ENCODE data around the gene MAML3. TPM values are rescaled to one million over a fixed set of nuclear protein-coding genes. Genes with fewer than 3 reads are reported as not detected.

The MAML3 gene
- polyA plus RNA-seq, 3 donors, result 16.4 to 16.8 (median 16.8) TPM

GRCh38 chr4:140082391-140082755 is 71.6 kb downstream of the MAML3 start:
- no peak for DNase-seq (ENCODE audit: low read depth in 3 of 3, low spot score in 2 of 3)

- DNase-seq (ENCODE audit: low read depth in 3 of 3, low spot score in 2 of 3), result no peak
Measured at GRCh38 chr4:140081641-140082390, 72.2 kb downstream of the MAML3 start.

GRCh38 chr4:140080883-140081282 is 73.1 kb downstream of the MAML3 start:
- DNase-seq (ENCODE audit: low read depth in 3 of 3, low spot score in 2 of 3), result no peak

GRCh38 chr4:140078366-140078765 is 75.6 kb downstream of the MAML3 start:
- DNase-seq (ENCODE audit: low read depth in 3 of 3, low spot score in 2 of 3), result no peak

- DNase-seq (ENCODE audit: low read depth in 3 of 3, low spot score in 2 of 3), result no peak
Measured at GRCh38 chr4:140076307-140076706, 77.7 kb downstream of the MAML3 start.

- no peak for DNase-seq (ENCODE audit: low read depth in 3 of 3, low spot score in 2 of 3)
Measured at GRCh38 chr4:140071806-140072205, 82.2 kb downstream of the MAML3 start.

- no peak for DNase-seq (ENCODE audit: low read depth in 3 of 3, low spot score in 2 of 3)
Measured at GRCh38 chr4:140070973-140071372, 83.0 kb downstream of the MAML3 start.

GRCh38 chr4:140070366-140070765 is 83.6 kb downstream of the MAML3 start:
- DNase-seq (ENCODE audit: low read depth in 3 of 3, low spot score in 2 of 3), result no peak

GRCh38 chr4:140069066-140069465 is 84.9 kb downstream of the MAML3 start:
- no peak for DNase-seq (ENCODE audit: low read depth in 3 of 3, low spot score in 2 of 3)

- DNase-seq (ENCODE audit: low read depth in 3 of 3, low spot score in 2 of 3), result no peak
Measured at GRCh38 chr4:140068271-140068670, 85.7 kb downstream of the MAML3 start.

GRCh38 chr4:140066031-140066930 is 87.7 kb downstream of the MAML3 start:
- DNase-seq (ENCODE audit: low read depth in 3 of 3, low spot score in 2 of 3), result no peak

- no peak for DNase-seq (ENCODE audit: low read depth in 3 of 3, low spot score in 2 of 3)
Measured at GRCh38 chr4:140065393-140065792, 88.6 kb downstream of the MAML3 start.

GRCh38 chr4:140061659-140062289 is 92.2 kb downstream of the MAML3 start:
- DNase-seq (ENCODE audit: low read depth in 3 of 3, low spot score in 2 of 3), result no peak

GRCh38 chr4:140061194-140061593 is 92.8 kb downstream of the MAML3 start:
- no peak for DNase-seq (ENCODE audit: low read depth in 3 of 3, low spot score in 2 of 3)

- no peak for DNase-seq (ENCODE audit: low read depth in 3 of 3, low spot score in 2 of 3)
Measured at GRCh38 chr4:140059159-140059558, 94.8 kb downstream of the MAML3 start.

GRCh38 chr4:140057701-140058100 is 96.3 kb downstream of the MAML3 start:
- no peak for DNase-seq (ENCODE audit: low read depth in 3 of 3, low spot score in 2 of 3)

- DNase-seq (ENCODE audit: low read depth in 3 of 3, low spot score in 2 of 3), result no peak
Measured at GRCh38 chr4:140056015-140056414, 98.0 kb downstream of the MAML3 start.

GRCh38 chr4:140054861-140055260 is 99.1 kb downstream of the MAML3 start:
- no peak for DNase-seq (ENCODE audit: low read depth in 3 of 3, low spot score in 2 of 3)

- DNase-seq (ENCODE audit: low read depth in 3 of 3, low spot score in 2 of 3), result no peak
Measured at GRCh38 chr4:140053185-140053584, 100.8 kb downstream of the MAML3 start.

GRCh38 chr4:140052050-140052449 is 101.9 kb downstream of the MAML3 start:
- no peak for DNase-seq (ENCODE audit: low read depth in 3 of 3, low spot score in 2 of 3)

- DNase-seq (ENCODE audit: low read depth in 3 of 3, low spot score in 2 of 3), result no peak
Measured at GRCh38 chr4:140049849-140050637, 103.9 kb downstream of the MAML3 start.
